K562 (cell line): Measurements from ENCODE around the gene HNRNPA2B1. TPM values are rescaled to one million over a fixed set of nuclear protein-coding genes. Genes with fewer than 3 reads are reported as not detected.

Experiments used
- KLF10 ChIP-seq: fragments of 250-450 bp; sonication (Bioruptor Pico); IDR thresholded peaks from 2 replicates; pipeline ENCODE4 v1.6.1; 2021; ENCODE audit warnings: matching md5 sums
- NCOA6 ChIP-seq: fragments of 450-650 bp; IDR thresholded peaks from 2 replicates; pipeline ENCODE4 v1.6.1; 2017; ENCODE audit warnings: mild to moderate bottlenecking
- POLR3A ChIP-seq: IDR thresholded peaks from 2 replicates; pipeline ENCODE4 v1.6.1; 2011; ENCODE audit warnings: borderline replicate concordance, mild to moderate bottlenecking, moderate library complexity; ENCODE audit not compliant: insufficient read length, insufficient read depth; ENCODE audit errors: extremely low read depth
- SNRNP70 ChIP-seq: fragments of 200-400 bp; formaldehyde crosslinking; optimal IDR thresholded peaks from 2 replicates; pipeline ENCODE3; 2017; ENCODE audit warnings: low read depth, low read length
- SPI1 ChIP-seq: IDR thresholded peaks from 2 replicates; pipeline ENCODE4 v1.6.1; 2011; ENCODE audit warnings: low read depth, low read length, control low read depth, borderline replicate concordance
- XRCC3 ChIP-seq: fragments of 450-650 bp; IDR thresholded peaks from 2 replicates; pipeline ENCODE4 v1.6.1; 2017; ENCODE audit warnings: mild to moderate bottlenecking, moderate library complexity
- ZNF184 ChIP-seq: sonication (generic); formaldehyde crosslinking; IDR thresholded peaks from 2 replicates; pipeline ENCODE4 v1.5.0; 2020; ENCODE audit warnings: missing genetic modification reagents
- ZNF592 ChIP-seq: fragments of 450-650 bp; IDR thresholded peaks from 2 replicates; pipeline ENCODE4 v1.6.1; 2017; ENCODE audit warnings: antibody characterized with exemption, mild to moderate bottlenecking
- polyA plus RNA-seq, 8 experiments: library from polyadenylated mRNA; depleted of rRNA in 4 of 8; stranded (reverse) in 5 of 8; unstranded in 3 of 8; fragments of >200 nt; fragmentation: Nextera tagmentation in 2 of 8; fragmentation: Illumina TruSeq in 1 of 8; extraction: Ambion mirVana in 2 of 8; extraction: Trizol in 1 of 8; gene quantifications; 2 replicates each; pipeline versions ENCODE4 v1.2.1 to v1.2.3, GENCODE V29; 2011 to 2014; ENCODE audit warnings: inconsistent platforms in 1 of 8, missing spikeins in 1 of 8
- total RNA-seq, 7 experiments: library from RNA; depleted of rRNA in 6 of 7; stranded (reverse); fragments of >200 nt in 6 of 7; fragmentation: Illumina TruSeq in 2 of 7; extraction: Trizol in 2 of 7; gene quantifications; 2 replicates each; pipeline versions ENCODE4 v1.2.1 to v1.2.3, GENCODE V29; 2011 to 2021; ENCODE audit warnings: low replicate concordance in 1 of 7
- TF ChIP-seq, protein P1 (sequence below): fragments of 150-350 bp; conservative IDR thresholded peaks from 2 replicates; pipeline ENCODE4 v1.6.1; 2014; ENCODE audit warnings: low read length
- TF ChIP-seq, protein P2 (sequence below): fragments of 450-650 bp; formaldehyde crosslinking; IDR thresholded peaks from 2 replicates; pipeline ENCODE4 v1.4.0; 2020; ENCODE audit warnings: mild to moderate bottlenecking
- TF ChIP-seq, protein P3 (sequence below), 2 experiments: fragments of 450-650 bp; IDR thresholded peaks; 2 replicates each; pipeline ENCODE4 v1.6.1; 2018; ENCODE audit warnings: mild to moderate bottlenecking in 2 of 2, low read depth in 1 of 2; ENCODE audit not compliant: partially characterized antibody in 2 of 2
- TF ChIP-seq, protein P4 (sequence below): fragments of 450-650 bp; IDR thresholded peaks from 2 replicates; pipeline ENCODE4 v1.6.1; 2014; ENCODE audit warnings: low read depth, mild to moderate bottlenecking, moderate library complexity, borderline replicate concordance

HNRNPA2B1 gene
- total and polyA plus RNA-seq, 9 of the 15 experiments (the other 6 are each of a cell fraction or from before 2014, with no cell fraction given), result 630 to 1,989 (median 865) TPM

DNA sequence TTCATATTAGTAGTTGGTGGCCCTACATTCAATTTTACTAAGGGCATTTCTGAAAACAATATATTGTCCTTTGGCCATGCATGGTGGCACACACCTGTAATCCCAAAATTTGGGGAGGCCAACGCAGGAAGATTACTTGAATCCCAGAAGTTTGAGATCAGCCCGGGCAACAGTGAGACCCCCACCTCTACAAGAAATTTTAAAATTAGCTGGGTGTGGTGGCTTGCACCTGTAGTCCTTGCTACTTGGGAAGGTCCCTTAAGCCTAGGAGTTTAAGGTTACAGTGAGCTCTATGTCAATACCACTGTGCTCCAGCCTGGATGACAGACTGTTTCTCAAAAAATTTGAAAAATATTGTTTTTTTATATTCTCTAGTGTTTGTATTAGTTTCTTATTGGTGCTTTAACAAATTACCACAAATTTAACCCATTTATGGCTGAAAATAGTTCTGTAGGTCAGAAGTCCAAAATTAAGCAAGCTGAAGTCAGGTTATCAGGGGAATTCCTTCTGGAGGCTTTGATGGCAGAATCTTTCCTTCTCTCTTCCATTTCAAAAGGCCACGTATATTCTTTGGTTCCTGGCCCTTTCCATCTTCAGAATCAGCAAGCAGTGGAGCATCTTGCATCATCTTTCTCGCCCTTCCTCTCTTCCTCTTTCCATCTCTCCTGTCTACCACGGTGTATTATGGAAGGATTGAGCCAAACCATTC lies 13.4 kb upstream of the HNRNPA2B1 start (continued):
- no peak for TF ChIP-seq XRCC3
- TF ChIP-seq, protein P1, sequence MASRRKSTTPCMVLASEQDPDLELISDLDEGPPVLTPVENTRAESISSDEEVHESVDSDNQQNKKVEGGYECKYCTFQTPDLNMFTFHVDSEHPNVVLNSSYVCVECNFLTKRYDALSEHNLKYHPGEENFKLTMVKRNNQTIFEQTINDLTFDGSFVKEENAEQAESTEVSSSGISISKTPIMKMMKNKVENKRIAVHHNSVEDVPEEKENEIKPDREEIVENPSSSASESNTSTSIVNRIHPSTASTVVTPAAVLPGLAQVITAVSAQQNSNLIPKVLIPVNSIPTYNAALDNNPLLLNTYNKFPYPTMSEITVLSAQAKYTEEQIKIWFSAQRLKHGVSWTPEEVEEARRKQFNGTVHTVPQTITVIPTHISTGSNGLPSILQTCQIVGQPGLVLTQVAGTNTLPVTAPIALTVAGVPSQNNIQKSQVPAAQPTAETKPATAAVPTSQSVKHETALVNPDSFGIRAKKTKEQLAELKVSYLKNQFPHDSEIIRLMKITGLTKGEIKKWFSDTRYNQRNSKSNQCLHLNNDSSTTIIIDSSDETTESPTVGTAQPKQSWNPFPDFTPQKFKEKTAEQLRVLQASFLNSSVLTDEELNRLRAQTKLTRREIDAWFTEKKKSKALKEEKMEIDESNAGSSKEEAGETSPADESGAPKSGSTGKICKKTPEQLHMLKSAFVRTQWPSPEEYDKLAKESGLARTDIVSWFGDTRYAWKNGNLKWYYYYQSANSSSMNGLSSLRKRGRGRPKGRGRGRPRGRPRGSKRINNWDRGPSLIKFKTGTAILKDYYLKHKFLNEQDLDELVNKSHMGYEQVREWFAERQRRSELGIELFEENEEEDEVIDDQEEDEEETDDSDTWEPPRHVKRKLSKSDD, result no peak
- TF ChIP-seq POLR3A, result no peak
- peak; percentile 84; the same call in 1 of the 2 replicates for TF ChIP-seq SPI1
- no peak for TF ChIP-seq ZNF592
- no peak for TF ChIP-seq SNRNP70
- TF ChIP-seq, protein P2, sequence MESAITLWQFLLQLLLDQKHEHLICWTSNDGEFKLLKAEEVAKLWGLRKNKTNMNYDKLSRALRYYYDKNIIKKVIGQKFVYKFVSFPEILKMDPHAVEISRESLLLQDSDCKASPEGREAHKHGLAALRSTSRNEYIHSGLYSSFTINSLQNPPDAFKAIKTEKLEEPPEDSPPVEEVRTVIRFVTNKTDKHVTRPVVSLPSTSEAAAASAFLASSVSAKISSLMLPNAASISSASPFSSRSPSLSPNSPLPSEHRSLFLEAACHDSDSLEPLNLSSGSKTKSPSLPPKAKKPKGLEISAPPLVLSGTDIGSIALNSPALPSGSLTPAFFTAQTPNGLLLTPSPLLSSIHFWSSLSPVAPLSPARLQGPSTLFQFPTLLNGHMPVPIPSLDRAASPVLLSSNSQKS (CRISPR knock-in tag), result no peak
- TF ChIP-seq NCOA6, result no peak
- TF ChIP-seq, protein P3, sequence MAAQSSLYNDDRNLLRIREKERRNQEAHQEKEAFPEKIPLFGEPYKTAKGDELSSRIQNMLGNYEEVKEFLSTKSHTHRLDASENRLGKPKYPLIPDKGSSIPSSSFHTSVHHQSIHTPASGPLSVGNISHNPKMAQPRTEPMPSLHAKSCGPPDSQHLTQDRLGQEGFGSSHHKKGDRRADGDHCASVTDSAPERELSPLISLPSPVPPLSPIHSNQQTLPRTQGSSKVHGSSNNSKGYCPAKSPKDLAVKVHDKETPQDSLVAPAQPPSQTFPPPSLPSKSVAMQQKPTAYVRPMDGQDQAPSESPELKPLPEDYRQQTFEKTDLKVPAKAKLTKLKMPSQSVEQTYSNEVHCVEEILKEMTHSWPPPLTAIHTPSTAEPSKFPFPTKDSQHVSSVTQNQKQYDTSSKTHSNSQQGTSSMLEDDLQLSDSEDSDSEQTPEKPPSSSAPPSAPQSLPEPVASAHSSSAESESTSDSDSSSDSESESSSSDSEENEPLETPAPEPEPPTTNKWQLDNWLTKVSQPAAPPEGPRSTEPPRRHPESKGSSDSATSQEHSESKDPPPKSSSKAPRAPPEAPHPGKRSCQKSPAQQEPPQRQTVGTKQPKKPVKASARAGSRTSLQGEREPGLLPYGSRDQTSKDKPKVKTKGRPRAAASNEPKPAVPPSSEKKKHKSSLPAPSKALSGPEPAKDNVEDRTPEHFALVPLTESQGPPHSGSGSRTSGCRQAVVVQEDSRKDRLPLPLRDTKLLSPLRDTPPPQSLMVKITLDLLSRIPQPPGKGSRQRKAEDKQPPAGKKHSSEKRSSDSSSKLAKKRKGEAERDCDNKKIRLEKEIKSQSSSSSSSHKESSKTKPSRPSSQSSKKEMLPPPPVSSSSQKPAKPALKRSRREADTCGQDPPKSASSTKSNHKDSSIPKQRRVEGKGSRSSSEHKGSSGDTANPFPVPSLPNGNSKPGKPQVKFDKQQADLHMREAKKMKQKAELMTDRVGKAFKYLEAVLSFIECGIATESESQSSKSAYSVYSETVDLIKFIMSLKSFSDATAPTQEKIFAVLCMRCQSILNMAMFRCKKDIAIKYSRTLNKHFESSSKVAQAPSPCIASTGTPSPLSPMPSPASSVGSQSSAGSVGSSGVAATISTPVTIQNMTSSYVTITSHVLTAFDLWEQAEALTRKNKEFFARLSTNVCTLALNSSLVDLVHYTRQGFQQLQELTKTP (IDR thresholded peaks at IDR 0.05; ENCODE audit: low read depth in 1 of 2, partially characterized antibody in 2 of 2), result no peak
- TF ChIP-seq KLF10 (CRISPR knock-in tag), result no peak
- TF ChIP-seq ZNF184 (CRISPR knock-in tag), result no peak
- TF ChIP-seq, protein P4, sequence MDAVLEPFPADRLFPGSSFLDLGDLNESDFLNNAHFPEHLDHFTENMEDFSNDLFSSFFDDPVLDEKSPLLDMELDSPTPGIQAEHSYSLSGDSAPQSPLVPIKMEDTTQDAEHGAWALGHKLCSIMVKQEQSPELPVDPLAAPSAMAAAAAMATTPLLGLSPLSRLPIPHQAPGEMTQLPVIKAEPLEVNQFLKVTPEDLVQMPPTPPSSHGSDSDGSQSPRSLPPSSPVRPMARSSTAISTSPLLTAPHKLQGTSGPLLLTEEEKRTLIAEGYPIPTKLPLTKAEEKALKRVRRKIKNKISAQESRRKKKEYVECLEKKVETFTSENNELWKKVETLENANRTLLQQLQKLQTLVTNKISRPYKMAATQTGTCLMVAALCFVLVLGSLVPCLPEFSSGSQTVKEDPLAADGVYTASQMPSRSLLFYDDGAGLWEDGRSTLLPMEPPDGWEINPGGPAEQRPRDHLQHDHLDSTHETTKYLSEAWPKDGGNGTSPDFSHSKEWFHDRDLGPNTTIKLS, result no peak
